Vagina (tissue), 2 donors: ENCODE measurements around the gene ZNF23. TPM values are rescaled to one million over a fixed set of nuclear protein-coding genes. Genes with fewer than 3 reads are reported as not detected.
A peak's percentile ranks its signal among the peaks of the same experiment; 100 is the strongest.

Source experiments
- DNase-seq, 2 donors: peaks; one replicate each; pipeline ENCODE4 v3.0.0-alpha.2; 2017; ENCODE audit errors: extremely low spot score in 2 of 2
- H3K27ac ChIP-seq: fragments of 200-600 bp; sonication (generic); one replicate; pipeline ENCODE4 v1.5.1; 2019
- H3K27me3 ChIP-seq: fragments of 200-600 bp; sonication (generic); one replicate; pipeline ENCODE4 v1.5.1; 2019
- H3K36me3 ChIP-seq, 2 donors: fragments of 200-600 bp; sonication (generic); one replicate each; pipeline ENCODE4 v1.5.1; 2017 to 2019
- H3K4me1 ChIP-seq: fragments of 200-600 bp; sonication (generic); one replicate; pipeline ENCODE4 v1.5.1; 2019
- H3K4me3 ChIP-seq, 2 donors: fragments of 200-600 bp; sonication (generic); 1 replicate in 1 of 2; 2 replicates in 1 of 2; pipeline ENCODE4 v1.5.1; 2016 to 2019
- H3K9me3 ChIP-seq: fragments of 200-600 bp; sonication (generic); one replicate; pipeline ENCODE4 v1.5.1; 2019
- POLR2A ChIP-seq, 2 donors: fragments of 450-650 bp; IDR thresholded peaks; one replicate each; pipeline ENCODE4 v1.6.1; 2017; ENCODE audit warnings: antibody characterized with exemption in 2 of 2, mild to moderate bottlenecking in 2 of 2, moderate library complexity in 2 of 2
- POLR2AphosphoS5 ChIP-seq, 2 donors: sonication (generic); formaldehyde crosslinking; IDR thresholded peaks; one replicate each; pipeline ENCODE4 v1.9.0; 2017; ENCODE audit warnings: antibody characterized with exemption in 2 of 2, mild to moderate bottlenecking in 2 of 2, low read depth in 1 of 2; ENCODE audit not compliant: insufficient read depth in 1 of 2
- intact Hi-C: fragments of 100-400 bp; cut with DNase I; formaldehyde crosslinking; loops from one replicate; pipeline ENCODE4 v1.15.1; 2023
- total RNA-seq: library from RNA; depleted of rRNA; stranded (reverse); fragments of >200 nt; gene quantifications from one replicate; pipeline ENCODE4 v1.2.3, GENCODE V29; 2016
- TF ChIP-seq, protein P1 (sequence below), 3 experiments: fragments of 450-650 bp in 2 of 3; fragments of 200-600 bp in 1 of 3; sonication (generic) in 1 of 3; IDR thresholded peaks; one replicate each; pipeline ENCODE4 v1.5.1; 2017 to 2019; ENCODE audit warnings: antibody characterized with exemption in 3 of 3, mild to moderate bottlenecking in 2 of 3, moderate library complexity in 2 of 3

The ZNF23 gene
- total RNA-seq, 1 donor from 2014 or later: 7.1 TPM

DNA sequence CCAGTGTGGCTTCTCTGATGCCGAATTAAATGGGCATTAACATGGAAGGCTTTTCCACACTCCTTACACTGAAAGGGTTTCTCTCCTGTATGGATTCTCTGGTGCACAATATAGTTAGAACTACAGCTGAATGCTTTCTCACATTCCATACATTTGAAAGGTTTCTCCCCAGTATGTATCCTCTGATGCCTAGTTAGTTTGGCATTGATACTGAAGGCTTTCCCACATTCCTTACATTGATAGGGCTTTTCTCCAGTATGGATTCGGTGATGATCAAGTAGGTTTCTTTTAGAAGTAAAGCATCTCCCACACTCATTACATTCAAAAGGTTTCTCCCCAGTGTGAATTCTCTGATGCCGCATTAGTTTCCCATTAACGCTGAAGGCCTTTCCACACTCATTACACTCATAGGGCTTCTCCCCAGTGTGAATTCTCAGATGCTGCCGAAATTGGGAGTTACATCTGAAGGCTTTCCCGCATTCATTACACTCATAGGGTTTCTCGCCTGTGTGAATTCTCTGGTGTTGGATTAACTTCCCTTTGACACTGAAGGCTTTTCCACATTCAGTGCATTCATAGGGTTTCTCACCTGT lies 13.7 kb downstream of the ZNF23 start:
- Histone ChIP-seq H3K4me1 (no peaks in the 10 kb centered on the region), H3K27me3 (no peaks in the 10 kb centered on the region), H3K27ac (no peak overlapping the region), H3K4me3 (peak overlapping the region in 1 of 2 donors; percentile 13), H3K9me3 (peaks cover 62% of the 10 kb centered on the region), H3K36me3 (peaks cover 28 to 53% of the 10 kb centered on the region in 2 donors)
- intact Hi-C loops: no loop called here
- TF ChIP-seq, protein P1, sequence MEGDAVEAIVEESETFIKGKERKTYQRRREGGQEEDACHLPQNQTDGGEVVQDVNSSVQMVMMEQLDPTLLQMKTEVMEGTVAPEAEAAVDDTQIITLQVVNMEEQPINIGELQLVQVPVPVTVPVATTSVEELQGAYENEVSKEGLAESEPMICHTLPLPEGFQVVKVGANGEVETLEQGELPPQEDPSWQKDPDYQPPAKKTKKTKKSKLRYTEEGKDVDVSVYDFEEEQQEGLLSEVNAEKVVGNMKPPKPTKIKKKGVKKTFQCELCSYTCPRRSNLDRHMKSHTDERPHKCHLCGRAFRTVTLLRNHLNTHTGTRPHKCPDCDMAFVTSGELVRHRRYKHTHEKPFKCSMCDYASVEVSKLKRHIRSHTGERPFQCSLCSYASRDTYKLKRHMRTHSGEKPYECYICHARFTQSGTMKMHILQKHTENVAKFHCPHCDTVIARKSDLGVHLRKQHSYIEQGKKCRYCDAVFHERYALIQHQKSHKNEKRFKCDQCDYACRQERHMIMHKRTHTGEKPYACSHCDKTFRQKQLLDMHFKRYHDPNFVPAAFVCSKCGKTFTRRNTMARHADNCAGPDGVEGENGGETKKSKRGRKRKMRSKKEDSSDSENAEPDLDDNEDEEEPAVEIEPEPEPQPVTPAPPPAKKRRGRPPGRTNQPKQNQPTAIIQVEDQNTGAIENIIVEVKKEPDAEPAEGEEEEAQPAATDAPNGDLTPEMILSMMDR (IDR thresholded peaks at IDR 0.05): no peak
- TF ChIP-seq POLR2A (IDR thresholded peaks at IDR 0.05): no peak
- no peak for TF ChIP-seq POLR2AphosphoS5 (IDR thresholded peaks at IDR 0.05; ENCODE audit: insufficient read depth in 1 of 2, low read depth in 1 of 2)
- DNase-seq: no peak

DNA sequence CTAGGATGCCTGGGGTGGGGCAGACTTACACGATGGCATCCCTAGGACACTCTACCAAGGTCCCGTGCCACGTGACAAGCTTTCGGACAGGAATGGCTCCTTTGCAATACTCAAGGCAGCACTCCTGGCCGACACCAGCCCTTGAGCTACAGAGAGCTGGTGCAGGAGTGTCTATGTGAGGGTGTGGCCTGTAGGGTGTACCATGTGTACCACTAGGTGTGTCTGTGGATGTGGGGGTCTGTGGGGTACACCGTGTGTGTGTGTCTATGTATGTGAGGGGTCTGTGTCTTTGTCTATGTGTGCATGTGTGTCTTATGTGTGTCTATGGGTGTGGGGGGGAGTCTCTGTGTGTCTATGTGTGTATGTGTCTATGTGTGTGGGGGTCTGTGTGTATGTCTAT lies 18.3 kb downstream of the ZNF23 start:
- Histone ChIP-seq H3K4me1 (no peaks in the 10 kb centered on the region), H3K27ac (no peak overlapping the region), H3K36me3 (peaks cover 2 to 7% of the 10 kb centered on the region in 2 donors), H3K9me3 (peaks cover 42% of the 10 kb centered on the region), H3K27me3 (no peaks in the 10 kb centered on the region), H3K4me3 (no peak overlapping the region)
- intact Hi-C loops: no loop called here
- peak in 1 of 2 donors; percentile 75 for DNase-seq
- TF ChIP-seq POLR2A (IDR thresholded peaks at IDR 0.05) (no peak), POLR2AphosphoS5 (IDR thresholded peaks at IDR 0.05; ENCODE audit: insufficient read depth in 1 of 2, low read depth in 1 of 2) (no peak)
- TF ChIP-seq, protein P1 (IDR thresholded peaks at IDR 0.05): no peak

DNA sequence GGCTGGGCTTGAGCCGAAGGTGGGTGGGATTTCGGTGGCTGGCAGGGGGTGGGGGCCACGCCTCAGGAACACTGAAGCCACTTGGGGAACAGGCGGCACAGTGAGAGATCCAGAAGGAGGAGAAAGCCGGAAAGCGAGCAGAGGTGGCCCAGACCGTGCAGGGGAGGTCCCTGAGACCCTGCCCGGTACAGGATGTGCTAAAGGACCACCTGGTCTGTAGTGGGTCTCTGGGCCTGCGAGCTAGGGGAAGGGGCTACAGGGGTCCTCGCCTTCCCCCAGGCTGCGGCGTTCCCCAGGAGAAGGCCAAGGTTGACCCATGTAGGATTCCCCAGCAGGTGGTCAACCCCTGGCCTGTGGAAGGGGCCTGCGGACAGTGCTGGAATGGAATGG lies 20.0 kb downstream of the ZNF23 start, which contains the start of gene TLE7:
TSS of gene TLE7 (minus strand) at position 4 of the 390 bp plus-strand sequence. CDS start 8,730 bp downstream, outside the sequence.
- DNase-seq: no peak
- H3K4me3 ChIP-seq: no peak within 1 kb of the TSS
- H3K27me3 ChIP-seq: no peaks in the 10 kb centered on the region
- H3K27ac ChIP-seq: no peak within 1 kb of the TSS
- intact Hi-C loops: no loop called here
- no peaks in the 10 kb centered on the region for H3K36me3 ChIP-seq
- TF ChIP-seq POLR2A (IDR thresholded peaks at IDR 0.05): no peak
- TF ChIP-seq, protein P1 (IDR thresholded peaks at IDR 0.05): no peak
- no peak for TF ChIP-seq POLR2AphosphoS5 (IDR thresholded peaks at IDR 0.05; ENCODE audit: insufficient read depth in 1 of 2, low read depth in 1 of 2)
- no peaks in the 10 kb centered on the region for H3K4me1 ChIP-seq
- peaks cover 26% of the 10 kb centered on the region for H3K9me3 ChIP-seq

DNA sequence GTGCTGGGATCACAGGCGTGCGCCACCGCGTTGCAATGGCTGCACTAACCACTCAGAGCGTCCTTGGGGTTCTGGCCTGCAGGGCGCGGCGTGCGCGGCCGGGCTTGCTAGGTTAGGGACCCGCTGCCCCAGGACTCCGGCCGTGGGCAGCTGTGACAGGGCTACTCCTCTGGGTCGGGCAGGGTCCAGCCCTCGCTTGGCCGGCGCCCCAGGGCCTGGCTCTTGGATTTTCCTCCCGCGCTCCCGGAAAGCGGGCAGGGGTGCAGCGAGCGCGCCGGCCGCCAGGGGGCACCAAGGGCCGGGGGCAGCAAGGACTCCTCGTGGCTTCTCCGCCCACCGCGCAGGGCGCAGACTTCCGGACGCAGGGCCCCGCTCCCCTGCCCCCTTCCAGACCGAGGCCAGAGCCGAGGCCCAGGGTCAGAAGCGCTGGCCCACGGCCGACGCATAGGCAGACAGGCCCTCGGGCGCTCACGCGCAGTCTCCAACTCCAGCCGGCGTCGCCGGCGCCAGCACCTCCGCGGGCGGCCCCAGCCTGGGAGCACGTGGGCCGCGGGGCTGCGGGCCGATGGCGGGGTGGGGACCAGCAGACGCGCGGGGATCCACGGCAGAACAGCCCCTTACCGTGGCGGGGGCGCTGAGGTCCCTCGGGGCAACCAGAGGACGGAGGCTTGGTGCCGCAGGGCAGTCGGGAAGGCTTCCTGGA lies 20.5 kb downstream of the ZNF23 start:
- intact Hi-C loops: no loop called here
- no peak for DNase-seq
- no peaks in the 10 kb centered on the region for H3K36me3 ChIP-seq
- no peaks in the 10 kb centered on the region for H3K27me3 ChIP-seq
- H3K27ac ChIP-seq: no peak overlapping the region
- H3K4me3 ChIP-seq: no peak overlapping the region
- TF ChIP-seq POLR2A (IDR thresholded peaks at IDR 0.05): no peak
- no peak for TF ChIP-seq POLR2AphosphoS5 (IDR thresholded peaks at IDR 0.05; ENCODE audit: insufficient read depth in 1 of 2, low read depth in 1 of 2)
- TF ChIP-seq, protein P1 (IDR thresholded peaks at IDR 0.05): no peak
- H3K4me1 ChIP-seq: no peaks in the 10 kb centered on the region
- H3K9me3 ChIP-seq: peaks cover 20% of the 10 kb centered on the region
